Hypothalamus (tissue), 51 donors: ENCODE measurements around the gene HOXC9.

ENCODE experiments used
- DNase-seq, 51 donors: peaks; one replicate each; lab custom pipeline; 2025; lab: John Stamatoyannopoulos, UW

HOXC9 gene

GRCh38 chr12:53975479-53976152 lies 24.3 kb upstream of the HOXC9 start:
- DNase-seq = no peak

GRCh38 chr12:53976172-53976822 lies 23.7 kb upstream of the HOXC9 start:
- no peak for DNase-seq

DNA sequence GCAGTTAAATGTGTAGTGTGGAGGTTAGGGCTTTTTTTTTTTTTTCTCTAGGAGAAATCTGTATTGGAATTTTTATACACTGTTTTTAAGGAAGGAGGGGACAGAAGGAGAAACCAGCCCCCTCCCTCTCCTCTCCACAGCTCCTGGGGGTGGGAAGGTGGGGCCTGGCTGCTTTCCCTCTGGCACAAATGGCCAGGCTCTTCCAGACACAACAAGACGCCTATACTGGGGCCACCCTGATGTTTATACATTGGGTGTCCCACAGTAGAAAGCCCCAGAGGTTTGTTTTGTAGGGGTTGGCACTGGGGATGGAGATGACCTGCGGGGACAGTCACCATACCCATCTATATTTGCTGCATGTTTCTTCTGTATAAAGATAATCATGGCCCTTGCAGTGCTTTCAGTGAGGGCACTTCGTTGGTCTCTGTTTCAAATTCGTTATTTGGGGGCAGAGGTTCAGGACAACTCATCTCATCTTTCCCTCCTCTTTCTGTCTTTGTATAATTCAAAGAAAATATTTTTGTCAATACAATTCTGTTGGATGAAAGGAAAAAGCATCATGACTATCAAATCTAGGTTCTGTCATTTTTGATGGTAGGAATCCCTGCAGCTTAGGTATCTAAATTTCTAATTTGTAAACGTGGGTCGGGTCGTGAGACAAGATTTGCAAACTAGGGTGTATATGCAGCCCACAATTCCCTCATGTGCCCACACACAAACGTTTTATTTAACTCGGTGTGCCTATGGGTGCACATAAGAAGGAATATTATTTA lies 23.0 kb upstream of the HOXC9 start:
- no peak for DNase-seq

- no peak for DNase-seq
Observed at GRCh38 chr12:53977596-53978445, 22.1 kb upstream of the HOXC9 start.

DNA sequence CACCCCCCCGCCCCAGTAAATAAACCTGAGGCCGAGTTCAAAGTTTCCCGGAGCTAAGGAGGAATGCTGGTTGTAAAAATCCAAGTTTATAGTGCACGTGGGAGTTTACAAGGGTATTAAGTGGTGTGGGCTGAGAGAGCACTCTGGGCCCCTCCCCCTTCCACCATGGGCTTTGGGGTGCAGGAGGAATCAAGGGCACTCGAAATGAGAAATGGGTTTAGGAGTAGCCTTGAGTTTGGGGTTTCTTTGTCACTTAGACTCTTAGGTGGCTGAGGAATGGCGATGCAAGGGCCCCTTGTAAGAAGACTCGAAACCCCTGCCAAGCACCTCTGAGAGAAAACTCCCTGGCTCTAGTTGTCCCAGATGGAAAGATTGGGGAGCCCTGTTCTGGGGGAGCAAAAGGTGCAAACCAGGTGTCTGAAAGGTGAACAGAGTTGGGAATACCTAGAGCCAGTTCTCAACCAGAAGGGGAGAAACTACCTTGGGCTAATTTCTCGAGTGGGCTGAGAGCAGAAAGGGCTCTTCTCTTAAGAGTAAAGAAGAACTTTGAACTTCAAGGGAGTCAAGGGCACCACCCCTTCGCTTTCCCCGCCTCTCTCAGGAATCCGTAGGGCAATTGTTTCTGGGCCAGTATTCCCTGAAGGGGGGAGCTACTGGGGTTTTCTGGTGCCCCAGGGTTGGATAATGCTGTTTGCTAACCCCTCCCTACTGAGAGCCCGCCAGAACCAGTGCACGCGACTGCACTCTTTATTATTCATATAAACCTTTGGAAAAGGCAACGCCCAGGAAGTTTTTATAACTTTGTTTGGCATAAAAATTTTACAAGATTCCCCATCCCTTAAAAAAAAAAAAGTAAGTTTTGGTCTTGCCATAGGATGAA lies 21.2 kb upstream of the HOXC9 start:
- no peak for DNase-seq

- no peak for DNase-seq
Observed at GRCh38 chr12:53980104-53980801, 19.7 kb upstream of the HOXC9 start.

GRCh38 chr12:53980802-53981496 lies 19.0 kb upstream of the HOXC9 start:
- DNase-seq = no peak

GRCh38 chr12:53981634-53982565 lies 18.1 kb upstream of the HOXC9 start:
- DNase-seq = no peak

DNA sequence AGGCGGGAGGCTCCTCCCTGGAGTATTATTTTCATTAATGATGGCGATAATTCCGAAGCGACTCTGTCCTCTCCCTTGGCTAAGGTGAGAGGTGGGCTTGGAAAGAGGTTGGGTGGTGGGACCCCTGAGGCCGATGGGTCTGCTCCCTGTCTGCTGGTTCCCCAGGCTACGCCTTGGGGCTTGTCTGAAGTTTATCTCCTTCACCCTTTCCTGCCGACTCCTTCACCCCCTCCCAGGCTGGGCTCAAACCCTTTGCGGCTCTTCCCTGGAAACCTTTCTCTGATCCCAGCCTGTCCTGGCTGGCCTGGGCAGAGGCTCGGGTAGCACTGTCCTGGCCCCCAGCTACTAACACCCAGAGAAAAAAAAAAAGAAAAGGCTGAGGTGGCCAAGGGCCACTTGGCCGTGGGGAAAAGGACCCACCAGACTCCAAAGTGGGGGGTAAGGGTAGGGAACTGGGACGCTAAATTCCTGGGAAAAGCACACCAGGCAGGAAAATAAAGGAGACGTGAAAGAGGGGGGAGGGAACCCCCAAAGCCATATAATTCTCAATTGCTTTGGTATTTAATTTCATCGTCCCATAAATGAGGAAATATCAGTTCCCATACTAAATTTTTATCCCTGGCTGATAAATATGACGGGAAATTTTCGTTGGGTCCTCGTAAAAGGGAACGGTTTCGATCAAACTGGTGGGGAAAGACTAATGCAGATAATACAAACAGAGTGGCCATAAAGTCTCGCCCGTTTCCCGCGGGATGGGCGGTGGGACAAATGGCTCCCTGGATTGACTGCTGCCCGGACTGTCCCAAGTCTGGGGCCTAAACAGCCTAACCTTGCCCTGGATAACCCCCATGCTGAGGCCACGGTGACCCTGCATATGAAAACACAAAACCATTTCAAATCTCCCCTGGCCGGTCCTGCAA lies 17.1 kb upstream of the HOXC9 start:
- DNase-seq = no peak

DNA sequence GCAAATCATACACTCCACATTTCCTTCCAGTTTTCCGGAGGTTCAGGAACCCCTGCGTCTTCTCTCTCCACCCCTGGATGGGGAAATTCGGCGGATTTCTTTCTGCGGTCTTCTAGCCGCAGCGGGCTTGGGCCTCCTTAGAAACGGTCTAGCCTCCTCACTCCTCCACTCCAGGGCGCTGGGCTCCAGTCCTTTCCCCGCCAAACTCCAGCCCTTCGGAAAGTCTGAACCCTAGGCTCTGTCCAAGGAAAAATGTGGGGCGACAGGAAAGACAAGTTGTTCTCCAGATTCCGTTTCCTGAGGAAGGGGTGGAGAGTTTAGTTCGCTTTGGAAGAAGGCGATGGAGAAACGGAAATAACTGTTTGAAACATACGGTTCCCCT lies 16.4 kb upstream of the HOXC9 start:
- DNase-seq = no peak

DNA sequence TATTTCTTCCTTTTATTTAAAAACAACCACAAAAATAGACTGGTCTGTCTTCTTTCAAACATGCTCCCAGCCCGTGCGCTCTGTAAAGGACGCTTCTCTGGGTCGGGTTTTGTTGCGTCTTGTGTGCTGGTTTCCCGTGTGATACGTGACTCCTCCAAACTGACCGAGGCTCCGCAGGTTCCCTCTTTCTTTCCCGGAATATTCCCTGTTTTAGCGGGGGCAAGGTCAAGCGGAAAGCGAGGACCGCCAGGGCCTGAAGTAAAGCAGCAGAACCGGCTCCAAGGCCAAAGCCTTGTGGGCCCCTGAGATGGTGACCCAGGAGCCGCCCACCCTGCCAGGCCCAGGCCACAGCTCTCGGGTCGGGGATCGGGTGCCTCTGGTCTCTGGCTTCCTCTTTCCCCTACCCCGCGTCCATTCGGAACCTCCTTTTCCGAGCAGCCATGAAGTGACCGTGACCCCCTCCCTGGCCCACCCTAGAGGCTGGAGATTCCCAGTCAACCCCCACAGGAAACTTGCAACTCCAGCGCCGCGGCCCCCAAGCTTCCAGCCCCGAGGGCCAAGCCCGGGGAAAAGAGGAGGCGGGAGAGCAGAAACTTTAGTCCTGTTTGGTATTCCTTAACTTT lies 15.9 kb upstream of the HOXC9 start:
- no peak for DNase-seq

DNA sequence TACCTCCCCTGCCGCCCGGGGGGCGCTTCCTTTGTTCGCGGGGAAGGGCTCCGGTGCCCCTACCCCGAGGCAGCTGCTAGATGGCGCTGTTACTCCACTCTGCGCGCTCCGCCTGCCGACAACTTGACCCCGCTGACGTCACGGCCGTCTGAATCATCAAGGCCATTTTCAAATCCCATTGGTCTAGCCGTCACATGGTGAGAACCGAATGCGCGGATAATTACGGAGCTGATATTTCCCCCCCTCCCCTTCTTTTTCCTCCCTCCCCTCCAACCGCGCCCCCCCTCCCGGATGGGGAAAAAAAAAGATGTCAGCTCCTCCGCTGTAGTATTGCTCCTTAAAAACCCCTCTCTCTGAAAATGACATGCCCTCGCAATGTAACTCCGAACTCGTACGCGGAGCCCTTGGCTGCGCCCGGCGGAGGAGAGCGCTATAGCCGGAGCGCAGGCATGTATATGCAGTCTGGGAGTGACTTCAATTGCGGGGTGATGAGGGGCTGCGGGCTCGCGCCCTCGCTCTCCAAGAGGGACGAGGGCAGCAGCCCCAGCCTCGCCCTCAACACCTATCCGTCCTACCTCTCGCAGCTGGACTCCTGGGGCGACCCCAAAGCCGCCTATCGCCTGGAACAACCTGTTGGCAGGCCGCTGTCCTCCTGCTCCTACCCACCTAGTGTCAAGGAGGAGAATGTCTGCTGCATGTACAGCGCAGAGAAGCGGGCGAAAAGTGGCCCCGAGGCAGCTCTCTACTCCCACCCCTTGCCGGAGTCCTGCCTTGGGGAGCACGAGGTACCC lies 14.9 kb upstream of the HOXC9 start, which contains the start of gene HOXC10:
Gene HOXC10, plus strand, starts transcription at position 246 of the 791 bp plus-strand sequence. Its CDS starts 114 bp downstream, at position 360.
- DNase-seq = peak in 25 of 51 donors; percentile 3 to 55 (median 14)

GRCh38 chr12:53985692-53985993 lies 14.3 kb upstream of the HOXC9 start:
- no peak for DNase-seq

- DNase-seq = no peak
Observed at GRCh38 chr12:53985994-53986685, 13.8 kb upstream of the HOXC9 start.
